Activated CD4-positive, alpha-beta T cell treated with anti-CD3 and anti-CD28 coated beads, Interleukin-2, amount 50 U/mL, for 24 hours (primary cell): ENCODE results near the gene GAD1.

ENCODE experiments used
- DNase-seq, 2 donors: peaks; one replicate each; pipeline ENCODE4 v3.0.0-alpha.2; 2020; ENCODE audit warnings: low read depth in 1 of 2, low spot score in 1 of 2

The GAD1 gene

GRCh38 chr2:170817093-170818035 lies 677 bp downstream of the GAD1 start:
- no peak for DNase-seq

- DNase-seq: no peak
Observed at GRCh38 chr2:170818036-170818751, 1.5 kb downstream of the GAD1 start.

- DNase-seq: no peak
Observed at GRCh38 chr2:170818752-170819470, 2.2 kb downstream of the GAD1 start.

- DNase-seq: no peak
Observed at GRCh38 chr2:170819680-170820664, 3.3 kb downstream of the GAD1 start.

- no peak for DNase-seq
Observed at GRCh38 chr2:170820757-170821530, 4.3 kb downstream of the GAD1 start.

GRCh38 chr2:170821531-170822289 lies 5.0 kb downstream of the GAD1 start:
- no peak for DNase-seq

- no peak for DNase-seq
Observed at GRCh38 chr2:170822290-170823087, 5.8 kb downstream of the GAD1 start.

- DNase-seq: no peak
Observed at GRCh38 chr2:170823088-170823897, 6.6 kb downstream of the GAD1 start.

- no peak for DNase-seq
Observed at GRCh38 chr2:170823898-170824215, 7.2 kb downstream of the GAD1 start.

GRCh38 chr2:170824526-170825015 lies 7.9 kb downstream of the GAD1 start:
- DNase-seq: no peak

- DNase-seq: no peak
Observed at GRCh38 chr2:170827841-170828532, 11.3 kb downstream of the GAD1 start.

- no peak for DNase-seq
Observed at GRCh38 chr2:170828533-170828916, 11.8 kb downstream of the GAD1 start.

- no peak for DNase-seq
Observed at GRCh38 chr2:170829036-170829435, 12.3 kb downstream of the GAD1 start.

GRCh38 chr2:170830166-170830565 lies 13.5 kb downstream of the GAD1 start:
- no peak for DNase-seq

- no peak for DNase-seq
Observed at GRCh38 chr2:170831115-170831514, 14.4 kb downstream of the GAD1 start.

- no peak for DNase-seq
Observed at GRCh38 chr2:170836027-170836426, 19.3 kb downstream of the GAD1 start.
